Measurements from ENCODE around the gene CD101. TPM values are rescaled to one million over a fixed set of nuclear protein-coding genes. Genes with fewer than 3 reads are reported as not detected.

The CD101 gene
- total RNA-seq, 1 experiment from 2014 or later: 1.2 TPM

- ATAC-seq (no peak), DNase-seq (ENCODE audit: low read depth, low spot score) (no peak)
- H3K27ac ChIP-seq (ENCODE audit: low read depth, low read length): no peak overlapping the region
- intact Hi-C loops (cut with micrococcal nuclease): loop anchor here (10.0 kb wide), 2 partner anchors 547 to 907 kb away; no protein-coding TSS in a partner anchor
- no peaks in the 10 kb centered on the region for H3K9me3 ChIP-seq (ENCODE audit: control insufficient read depth in 1 of 2, insufficient read depth in 1 of 2, low read depth in 1 of 2, low read length in 2 of 2)
- ChIA-PET CTCF (no interaction called here), POLR2A (no interaction called here), RAD21 (ENCODE audit: low non-redundant PET in 1 of 2, low total read pairs in 2 of 2, uncharacterized antibody in 2 of 2, unreplicated experiment in 2 of 2) (no interaction called here)
- no peaks in the 10 kb centered on the region for H4K20me1 ChIP-seq (ENCODE audit: insufficient read depth)
- H3K4me1 ChIP-seq (ENCODE audit: control insufficient read depth in 1 of 2, insufficient read depth in 2 of 2, low read length in 2 of 2): no peaks in the 10 kb centered on the region
- no peaks in the 10 kb centered on the region for H3K79me2 ChIP-seq (ENCODE audit: insufficient read depth, low read length)
- H3K4me3 ChIP-seq (replicated peaks in 1 of 2; ENCODE audit: low read depth in 1 of 2, low read length in 2 of 2): no peak overlapping the region
- no peak overlapping the region for H2AFZ ChIP-seq (ENCODE audit: low read depth, low read length, poor library complexity, severe bottlenecking)
- H3K9me2 ChIP-seq (ENCODE audit: insufficient read depth): no peaks in the 10 kb centered on the region
- no peak overlapping the region for H3K4me2 ChIP-seq (ENCODE audit: low read length)
- H3K27me3 ChIP-seq (ENCODE audit: insufficient read depth, low read length): no peaks in the 10 kb centered on the region
- H3K36me3 ChIP-seq (ENCODE audit: control insufficient read depth in 1 of 2, insufficient read depth in 2 of 2, low read length in 2 of 2): no peaks in the 10 kb centered on the region
- TF ChIP-seq MAX (IDR thresholded peaks at IDR 0.05) (no peak), SIN3A (IDR thresholded peaks at IDR 0.05; ENCODE audit: low read depth) (no peak), EZH2 (IDR thresholded peaks at IDR 0.05) (no peak), RAD21 (IDR thresholded peaks at IDR 0.05; ENCODE audit: low read depth) (no peak), ZNF274 (IDR thresholded peaks at IDR 0.05; ENCODE audit: low read depth, low read length) (no peak), CBX3 (IDR thresholded peaks at IDR 0.05; ENCODE audit: low read depth) (no peak), POLR2A (IDR thresholded peaks at IDR 0.05; ENCODE audit: borderline replicate concordance, extremely low read depth, insufficient read depth, insufficient read length) (no peak), ZBTB33 (IDR thresholded peaks at IDR 0.05; ENCODE audit: extremely low read depth, insufficient replicate concordance, low read length) (no peak)
- no TSS peak for BruUV-seq (replicated peaks)
- H3K9ac ChIP-seq (ENCODE audit: low read length): no peak overlapping the region
Measured at GRCh38 chr1:117051224-117052064, 49.9 kb downstream of the CD101 start.
